ENCODE measurements around the gene ARHGEF25.

Gene ARHGEF25

DNA sequence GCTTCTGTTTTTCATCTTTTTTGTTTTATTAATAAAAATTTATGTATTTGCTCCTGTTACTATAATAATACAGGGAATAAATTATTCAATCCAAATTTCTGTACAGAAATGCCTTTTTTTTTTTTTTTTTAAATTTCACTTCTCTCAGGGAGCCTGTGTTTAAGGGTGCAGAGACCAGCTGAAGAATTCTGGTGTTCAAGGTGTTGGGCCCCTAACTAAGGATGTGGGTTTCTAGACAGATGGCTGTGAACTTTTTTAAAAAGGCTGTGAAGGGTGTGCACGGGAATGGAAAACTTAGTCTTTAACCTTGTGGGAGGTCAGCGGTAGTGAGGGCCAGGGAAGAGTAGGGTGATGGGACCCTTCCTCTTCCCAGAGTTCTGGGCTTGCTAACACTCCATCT, 7.9 kb upstream of the ARHGEF25 start:
- Histone ChIP-seq H3K36me3 (ENCODE audit: control insufficient read depth, insufficient read depth, low read length) (peaks cover 60% of the 10 kb centered on the region), H3K9ac (ENCODE audit: low read depth, low read length) (0 out of 2 replicates have a peak overlapping the region, but pooled peaks have one; percentile 31), H3K27me3 (ENCODE audit: control insufficient read depth, insufficient read depth, low read length) (no peaks in the 10 kb centered on the region), H3K27ac (ENCODE audit: low read depth, low read length) (peak overlapping the region; percentile 68), H3K4me1 (ENCODE audit: control insufficient read depth, insufficient read depth, low read length) (peaks cover 20% of the 10 kb centered on the region), H3K9me3 (ENCODE audit: control insufficient read depth, insufficient read depth, low read length) (no peaks in the 10 kb centered on the region), H3K4me3 (ENCODE audit: low read depth, low read length) (peak overlapping the region; percentile 92)

- Histone ChIP-seq H3K36me3 (ENCODE audit: control insufficient read depth, insufficient read depth, low read length) (peaks cover 58% of the 10 kb centered on the region), H3K27ac (ENCODE audit: low read depth, low read length) (peak overlapping the region; percentile 68), H3K9ac (ENCODE audit: low read depth, low read length) (peak overlapping the region; percentile 81), H3K9me3 (ENCODE audit: control insufficient read depth, insufficient read depth, low read length) (no peaks in the 10 kb centered on the region), H3K4me1 (ENCODE audit: control insufficient read depth, insufficient read depth, low read length) (peaks cover 25% of the 10 kb centered on the region), H3K4me3 (ENCODE audit: low read depth, low read length) (peak overlapping the region; percentile 92), H3K27me3 (ENCODE audit: control insufficient read depth, insufficient read depth, low read length) (no peaks in the 10 kb centered on the region)
Observed at GRCh38 chr12:57603815-57604453, 7.3 kb upstream of the ARHGEF25 start.

- no peaks in the 10 kb centered on the region for H3K9me3 ChIP-seq (ENCODE audit: control insufficient read depth, insufficient read depth, low read length)
- H3K36me3 ChIP-seq (ENCODE audit: control insufficient read depth, insufficient read depth, low read length): peaks cover 53% of the 10 kb centered on the region
- peak within 1 kb of the TSS; percentile 68 for H3K27ac ChIP-seq (ENCODE audit: low read depth, low read length)
- H3K9ac ChIP-seq (ENCODE audit: low read depth, low read length): peak within 1 kb of the TSS; percentile 81
- H3K27me3 ChIP-seq (ENCODE audit: control insufficient read depth, insufficient read depth, low read length): no peaks in the 10 kb centered on the region
- peak within 1 kb of the TSS; percentile 92 for H3K4me3 ChIP-seq (ENCODE audit: low read depth, low read length)
- peaks cover 31% of the 10 kb centered on the region for H3K4me1 ChIP-seq (ENCODE audit: control insufficient read depth, insufficient read depth, low read length)
Observed at GRCh38 chr12:57604454-57604991, 6.7 kb upstream of the ARHGEF25 start, which contains the start of gene DTX3. DTX3 (plus strand) TSS chr12:57604824; CDS start chr12:57606518, 1,694 bp downstream.

- Histone ChIP-seq H3K4me1 (ENCODE audit: control insufficient read depth, insufficient read depth, low read length) (peaks cover 31% of the 10 kb centered on the region), H3K27ac (ENCODE audit: low read depth, low read length) (no peak overlapping the region), H3K36me3 (ENCODE audit: control insufficient read depth, insufficient read depth, low read length) (peaks cover 46% of the 10 kb centered on the region), H3K9me3 (ENCODE audit: control insufficient read depth, insufficient read depth, low read length) (no peaks in the 10 kb centered on the region), H3K27me3 (ENCODE audit: control insufficient read depth, insufficient read depth, low read length) (no peaks in the 10 kb centered on the region; the same call in 1 of the 2 replicates), H3K9ac (ENCODE audit: low read depth, low read length) (0 out of 2 replicates have a peak overlapping the region, but pooled peaks have one; percentile 21), H3K4me3 (ENCODE audit: low read depth, low read length) (peak overlapping the region; percentile 92)
Observed at GRCh38 chr12:57604992-57605810, 6.0 kb upstream of the ARHGEF25 start.

DNA sequence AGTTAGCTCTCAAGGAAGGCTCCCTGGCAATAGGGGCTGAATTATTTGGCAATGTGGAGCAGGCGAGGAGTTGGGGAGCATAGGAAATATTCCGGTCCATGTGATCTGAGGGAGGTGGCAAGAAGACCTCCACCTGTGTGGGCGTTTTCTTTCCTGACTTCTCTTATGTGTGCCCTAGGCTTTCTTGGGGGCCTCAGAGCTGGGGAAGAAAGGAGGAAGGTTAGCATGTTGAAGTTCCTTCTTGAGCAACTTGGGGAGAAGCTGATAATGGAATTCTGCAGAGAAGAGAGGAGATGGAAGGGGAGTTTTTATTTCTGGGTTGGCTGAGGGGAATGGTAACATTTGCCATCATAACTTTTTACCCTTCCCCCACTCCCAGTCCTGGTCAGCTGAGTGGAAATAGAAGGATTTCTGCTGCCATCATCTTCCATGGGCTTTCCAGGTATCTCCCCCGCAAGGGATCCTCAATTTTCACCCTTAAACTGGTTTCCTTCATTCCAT, 5.4 kb upstream of the ARHGEF25 start:
- Histone ChIP-seq H3K36me3 (ENCODE audit: control insufficient read depth, insufficient read depth, low read length) (peaks cover 40% of the 10 kb centered on the region), H3K4me3 (ENCODE audit: low read depth, low read length) (peak overlapping the region; percentile 92; the same call in 1 of the 2 replicates), H3K9me3 (ENCODE audit: control insufficient read depth, insufficient read depth, low read length) (no peaks in the 10 kb centered on the region), H3K9ac (ENCODE audit: low read depth, low read length) (no peak overlapping the region), H3K4me1 (ENCODE audit: control insufficient read depth, insufficient read depth, low read length) (peaks cover 31% of the 10 kb centered on the region), H3K27ac (ENCODE audit: low read depth, low read length) (no peak overlapping the region), H3K27me3 (ENCODE audit: control insufficient read depth, insufficient read depth, low read length) (peaks cover 6% of the 10 kb centered on the region)

- H3K27ac ChIP-seq (ENCODE audit: low read depth, low read length): no peak overlapping the region
- H3K9ac ChIP-seq (ENCODE audit: low read depth, low read length): no peak overlapping the region
- no peak overlapping the region for H3K4me3 ChIP-seq (ENCODE audit: low read depth, low read length)
- H3K36me3 ChIP-seq (ENCODE audit: control insufficient read depth, insufficient read depth, low read length): peaks cover 34% of the 10 kb centered on the region
- H3K4me1 ChIP-seq (ENCODE audit: control insufficient read depth, insufficient read depth, low read length): peaks cover 31% of the 10 kb centered on the region
- no peaks in the 10 kb centered on the region for H3K9me3 ChIP-seq (ENCODE audit: control insufficient read depth, insufficient read depth, low read length)
- H3K27me3 ChIP-seq (ENCODE audit: control insufficient read depth, insufficient read depth, low read length): peaks cover 9% of the 10 kb centered on the region
Observed at GRCh38 chr12:57606399-57606798, 4.8 kb upstream of the ARHGEF25 start.

DNA sequence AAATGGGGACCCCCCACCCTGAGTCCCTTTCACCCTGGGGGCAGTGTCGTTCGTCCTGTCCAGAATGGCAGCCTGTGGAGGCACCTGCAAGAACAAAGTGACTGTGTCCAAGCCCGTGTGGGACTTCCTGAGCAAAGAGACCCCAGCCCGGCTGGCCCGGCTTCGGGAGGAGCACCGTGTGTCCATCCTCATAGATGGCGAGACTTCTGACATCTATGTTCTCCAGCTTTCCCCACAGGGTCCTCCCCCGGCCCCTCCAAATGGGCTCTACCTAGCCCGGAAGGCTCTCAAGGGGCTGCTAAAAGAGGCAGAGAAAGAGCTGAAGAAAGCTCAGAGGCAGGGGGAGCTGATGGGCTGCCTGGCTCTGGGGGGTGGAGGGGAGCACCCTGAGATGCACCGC, 4.4 kb upstream of the ARHGEF25 start:
- peaks cover 10% of the 10 kb centered on the region for H3K27me3 ChIP-seq (ENCODE audit: control insufficient read depth, insufficient read depth, low read length)
- no peaks in the 10 kb centered on the region for H3K9me3 ChIP-seq (ENCODE audit: control insufficient read depth, insufficient read depth, low read length)
- H3K4me1 ChIP-seq (ENCODE audit: control insufficient read depth, insufficient read depth, low read length): peaks cover 31% of the 10 kb centered on the region
- H3K9ac ChIP-seq (ENCODE audit: low read depth, low read length): no peak overlapping the region
- H3K36me3 ChIP-seq (ENCODE audit: control insufficient read depth, insufficient read depth, low read length): peaks cover 33% of the 10 kb centered on the region
- no peak overlapping the region for H3K4me3 ChIP-seq (ENCODE audit: low read depth, low read length)
- no peak overlapping the region for H3K27ac ChIP-seq (ENCODE audit: low read depth, low read length)

GRCh38 chr12:57607958-57608663, 3.1 kb upstream of the ARHGEF25 start:
- H3K27me3 ChIP-seq (ENCODE audit: control insufficient read depth, insufficient read depth, low read length): peaks cover 23% of the 10 kb centered on the region
- no peak overlapping the region for H3K4me3 ChIP-seq (ENCODE audit: low read depth, low read length)
- no peak overlapping the region for H3K27ac ChIP-seq (ENCODE audit: low read depth, low read length)
- H3K9me3 ChIP-seq (ENCODE audit: control insufficient read depth, insufficient read depth, low read length): no peaks in the 10 kb centered on the region
- peaks cover 31% of the 10 kb centered on the region for H3K4me1 ChIP-seq (ENCODE audit: control insufficient read depth, insufficient read depth, low read length)
- peaks cover 22% of the 10 kb centered on the region for H3K36me3 ChIP-seq (ENCODE audit: control insufficient read depth, insufficient read depth, low read length)
- no peak overlapping the region for H3K9ac ChIP-seq (ENCODE audit: low read depth, low read length)

GRCh38 chr12:57609101-57609780, 2.0 kb upstream of the ARHGEF25 start:
- peaks cover 23% of the 10 kb centered on the region for H3K4me1 ChIP-seq (ENCODE audit: control insufficient read depth, insufficient read depth, low read length)
- peaks cover 22% of the 10 kb centered on the region for H3K36me3 ChIP-seq (ENCODE audit: control insufficient read depth, insufficient read depth, low read length)
- no peaks in the 10 kb centered on the region for H3K9me3 ChIP-seq (ENCODE audit: control insufficient read depth, insufficient read depth, low read length)
- no peak overlapping the region for H3K27ac ChIP-seq (ENCODE audit: low read depth, low read length)
- H3K4me3 ChIP-seq (ENCODE audit: low read depth, low read length): peak overlapping the region; percentile 78
- H3K9ac ChIP-seq (ENCODE audit: low read depth, low read length): no peak overlapping the region
- peaks cover 34% of the 10 kb centered on the region for H3K27me3 ChIP-seq (ENCODE audit: control insufficient read depth, insufficient read depth, low read length)

Data from HUES48 (cell line).